Mesothelial cell of epicardium (in vitro differentiated cells): ENCODE data around the gene NPC1. TPM values are rescaled to one million over a fixed set of nuclear protein-coding genes. Genes with fewer than 3 reads are reported as not detected.

Experiments
- DNase-seq, 2 experiments: peaks; one replicate each; pipeline ENCODE4 v3.0.0; 2021; ENCODE audit warnings: low spot score in 2 of 2; ENCODE audit not compliant: unreplicated experiment in 2 of 2
- H3K27ac Mint-ChIP-seq: 2 replicates; pipeline ENCODE4 v1.8.0; 2021; ENCODE audit warnings: mixed read lengths
- H3K27me3 Mint-ChIP-seq: 2 replicates; pipeline ENCODE4 v1.8.0; 2021; ENCODE audit warnings: low read depth, mixed read lengths
- H3K36me3 Mint-ChIP-seq: 2 replicates; pipeline ENCODE4 v1.8.0; 2021; ENCODE audit warnings: mixed read lengths
- H3K4me1 Mint-ChIP-seq: 2 replicates; pipeline ENCODE4 v1.8.0; 2021; ENCODE audit warnings: mixed read lengths
- H3K4me3 Mint-ChIP-seq: 2 replicates; pipeline ENCODE4 v1.8.0; 2021; ENCODE audit warnings: mild to moderate bottlenecking, moderate library complexity, mixed read lengths
- H3K9me3 Mint-ChIP-seq: 2 replicates; pipeline ENCODE4 v1.8.0; 2021; ENCODE audit warnings: mixed read lengths
- total RNA-seq: library from RNA; stranded (reverse); gene quantifications from 3 replicates; pipeline ENCODE4 v1.2.1, GENCODE V29; 2021
- TF ChIP-seq, protein P1 (sequence below): fragments of 200-600 bp; sonication (generic); IDR thresholded peaks from one replicate; pipeline ENCODE4 v1.5.0; 2021; ENCODE audit warnings: antibody characterized with exemption; ENCODE audit not compliant: unreplicated experiment

NPC1 gene
- total RNA-seq, 1 donor from 2014 or later: 39.9 TPM

DNA sequence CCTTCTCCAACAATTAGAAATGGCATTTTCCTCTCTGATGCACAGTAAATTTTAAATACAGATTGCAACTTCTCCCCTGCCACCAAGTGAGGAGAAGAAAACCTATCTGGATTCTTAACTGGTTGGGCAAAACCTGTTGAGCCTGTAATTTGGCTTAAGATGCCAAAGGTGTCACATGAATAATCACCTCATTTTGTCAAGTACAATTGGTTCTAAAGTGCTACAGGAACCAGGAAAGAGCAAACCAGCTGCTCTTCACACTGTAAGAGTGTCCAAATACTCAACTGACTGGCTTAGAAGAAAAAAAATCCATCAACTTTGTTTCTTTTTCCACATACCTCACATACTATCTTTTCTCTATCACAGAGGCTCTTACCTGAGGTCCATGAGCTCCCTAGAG lies 35.4 kb downstream of the NPC1 start:
- Mint-ChIP-seq H3K9me3 (no peaks in the 10 kb centered on the region), H3K4me1 (peaks cover 6% of the 10 kb centered on the region), H3K27ac (peak overlapping the region; percentile 26), H3K27me3 (no peaks in the 10 kb centered on the region), H3K36me3 (peaks cover 51% of the 10 kb centered on the region), H3K4me3 (no peak overlapping the region)
- TF ChIP-seq, protein P1, sequence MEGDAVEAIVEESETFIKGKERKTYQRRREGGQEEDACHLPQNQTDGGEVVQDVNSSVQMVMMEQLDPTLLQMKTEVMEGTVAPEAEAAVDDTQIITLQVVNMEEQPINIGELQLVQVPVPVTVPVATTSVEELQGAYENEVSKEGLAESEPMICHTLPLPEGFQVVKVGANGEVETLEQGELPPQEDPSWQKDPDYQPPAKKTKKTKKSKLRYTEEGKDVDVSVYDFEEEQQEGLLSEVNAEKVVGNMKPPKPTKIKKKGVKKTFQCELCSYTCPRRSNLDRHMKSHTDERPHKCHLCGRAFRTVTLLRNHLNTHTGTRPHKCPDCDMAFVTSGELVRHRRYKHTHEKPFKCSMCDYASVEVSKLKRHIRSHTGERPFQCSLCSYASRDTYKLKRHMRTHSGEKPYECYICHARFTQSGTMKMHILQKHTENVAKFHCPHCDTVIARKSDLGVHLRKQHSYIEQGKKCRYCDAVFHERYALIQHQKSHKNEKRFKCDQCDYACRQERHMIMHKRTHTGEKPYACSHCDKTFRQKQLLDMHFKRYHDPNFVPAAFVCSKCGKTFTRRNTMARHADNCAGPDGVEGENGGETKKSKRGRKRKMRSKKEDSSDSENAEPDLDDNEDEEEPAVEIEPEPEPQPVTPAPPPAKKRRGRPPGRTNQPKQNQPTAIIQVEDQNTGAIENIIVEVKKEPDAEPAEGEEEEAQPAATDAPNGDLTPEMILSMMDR: no peak
- DNase-seq: no peak

DNA sequence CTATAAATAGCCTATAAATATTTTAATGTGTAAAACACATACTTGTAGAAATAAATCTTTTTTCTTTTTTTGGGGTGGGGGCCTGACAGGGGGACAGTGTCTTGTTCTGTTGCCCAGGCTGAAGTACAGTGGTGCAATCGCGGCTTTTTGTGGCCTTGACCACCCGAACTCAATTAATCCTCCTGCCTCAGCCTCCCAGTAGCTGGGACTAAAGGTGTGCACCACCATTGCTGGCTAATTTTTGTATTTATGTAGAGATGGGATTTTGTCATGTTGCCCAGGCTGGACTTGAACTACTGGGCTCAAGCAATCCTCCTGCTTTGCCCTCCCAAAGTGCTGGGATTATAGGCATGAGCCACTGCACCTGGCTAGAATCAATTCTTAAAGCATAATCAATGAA lies 37.6 kb downstream of the NPC1 start:
- H3K27me3 Mint-ChIP-seq: no peaks in the 10 kb centered on the region
- peaks cover 47% of the 10 kb centered on the region for H3K36me3 Mint-ChIP-seq

DNA sequence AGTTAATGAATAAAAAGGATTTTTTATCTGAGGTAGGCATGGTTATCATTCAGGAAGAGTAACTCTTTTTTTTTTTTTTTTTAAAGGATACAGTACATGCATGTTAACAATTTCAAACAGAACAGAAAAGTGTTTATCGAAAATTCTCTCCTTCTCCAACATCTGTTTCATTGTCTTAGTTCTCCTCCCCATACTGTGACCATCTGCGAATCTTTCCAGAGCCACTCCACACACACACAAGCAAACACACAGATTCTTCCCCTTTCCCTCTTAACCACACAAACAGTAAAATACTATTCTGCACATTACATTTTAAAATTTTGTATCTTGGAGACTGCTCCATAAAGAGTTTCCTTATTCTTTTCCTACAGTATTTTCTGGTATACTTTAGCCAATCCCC lies 38.0 kb downstream of the NPC1 start:
- H3K4me1 Mint-ChIP-seq: peaks cover 6% of the 10 kb centered on the region
- H3K9me3 Mint-ChIP-seq: no peaks in the 10 kb centered on the region
- DNase-seq: no peak
- peaks cover 47% of the 10 kb centered on the region for H3K36me3 Mint-ChIP-seq
- TF ChIP-seq, protein P1: no peak
- no peak overlapping the region for H3K27ac Mint-ChIP-seq
- H3K27me3 Mint-ChIP-seq: no peaks in the 10 kb centered on the region
- H3K4me3 Mint-ChIP-seq: no peak overlapping the region

More for the DNA sequence above, 37.6 kb downstream of the NPC1 start:
- H3K27ac Mint-ChIP-seq: no peak overlapping the region
- TF ChIP-seq, protein P1: no peak
- no peak overlapping the region for H3K4me3 Mint-ChIP-seq
- peaks cover 6% of the 10 kb centered on the region for H3K4me1 Mint-ChIP-seq
- no peak for DNase-seq
- no peaks in the 10 kb centered on the region for H3K9me3 Mint-ChIP-seq

DNA sequence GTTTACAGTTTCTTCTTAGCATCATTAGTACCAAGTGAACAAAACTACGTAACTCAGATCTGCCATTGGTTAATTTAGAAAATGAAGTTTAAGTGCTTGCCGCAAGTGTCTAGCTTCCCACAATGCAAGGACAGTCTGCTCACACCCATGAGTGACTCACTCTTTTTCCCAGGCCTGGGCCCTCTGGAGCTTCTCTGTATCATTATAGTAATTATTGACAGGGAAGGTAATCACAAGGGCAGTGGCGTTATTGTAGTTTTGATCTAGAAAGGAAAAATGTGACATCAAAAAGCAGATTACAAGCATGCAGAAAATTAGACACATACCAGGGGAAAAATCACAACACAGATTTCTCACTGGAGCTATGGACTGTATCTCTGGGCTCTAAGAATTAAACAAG lies 38.5 kb downstream of the NPC1 start:
- DNase-seq: no peak
- H3K4me1 Mint-ChIP-seq: peaks cover 6% of the 10 kb centered on the region
- no peaks in the 10 kb centered on the region for H3K27me3 Mint-ChIP-seq
- H3K27ac Mint-ChIP-seq: no peak overlapping the region
- TF ChIP-seq, protein P1: no peak
- peaks cover 46% of the 10 kb centered on the region for H3K36me3 Mint-ChIP-seq
- H3K4me3 Mint-ChIP-seq: no peak overlapping the region
- H3K9me3 Mint-ChIP-seq: no peaks in the 10 kb centered on the region

DNA sequence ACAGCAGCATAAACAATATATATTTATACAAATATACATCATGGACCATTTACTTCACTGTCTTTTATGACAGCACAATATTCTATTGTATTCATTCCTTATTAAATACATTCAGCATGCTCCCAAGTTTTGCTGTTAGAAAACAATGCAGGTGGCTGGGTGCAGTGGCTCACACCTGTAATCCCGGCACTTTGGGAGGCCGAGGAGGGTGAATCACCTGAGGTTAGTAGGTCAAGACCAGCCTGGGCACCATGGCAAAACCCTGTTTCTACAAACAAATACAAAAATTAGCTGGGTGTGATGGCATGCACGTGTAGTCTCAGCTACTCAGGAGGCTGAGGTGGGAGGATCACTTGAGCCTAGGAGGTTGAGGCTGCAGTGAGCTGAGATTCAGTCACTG lies 39.0 kb downstream of the NPC1 start:
- peaks cover 47% of the 10 kb centered on the region for H3K36me3 Mint-ChIP-seq

More for the DNA sequence above, 39.0 kb downstream of the NPC1 start:
- TF ChIP-seq, protein P1: no peak
- H3K27ac Mint-ChIP-seq: no peak overlapping the region
- no peak overlapping the region for H3K4me3 Mint-ChIP-seq
- peaks cover 6% of the 10 kb centered on the region for H3K4me1 Mint-ChIP-seq
- no peaks in the 10 kb centered on the region for H3K27me3 Mint-ChIP-seq
- no peaks in the 10 kb centered on the region for H3K9me3 Mint-ChIP-seq
- no peak for DNase-seq
